Measurements from ENCODE around the gene UTS2R.
A peak's percentile ranks its signal among the peaks of the same experiment; 100 is the strongest.
"Not testable (repeated sequence)": the region's sequence is repeated elsewhere in the genome, so short reads cannot be mapped to it uniquely, and the experiment has no call there.

Gene UTS2R

GRCh38 chr17:82373072-82373452 lies 1.5 kb downstream of the UTS2R start:
- peak overlapping the region; percentile 15 for H3K27ac Mint-ChIP-seq
- H3K9me3 Mint-ChIP-seq, H3K4me3 Mint-ChIP-seq: not testable (repeated sequence)

GRCh38 chr17:82373731-82374625 lies 2.4 kb downstream of the UTS2R start:
- Mint-ChIP-seq H3K9me3 (no peaks in the 10 kb centered on the region), H3K27ac (no peak overlapping the region), H3K36me3 (ENCODE audit: low read depth) (no peaks in the 10 kb centered on the region), H3K4me3 (no peak overlapping the region), H3K4me1 (ENCODE audit: low read depth) (peaks cover 10% of the 10 kb centered on the region), H3K27me3 (ENCODE audit: low read depth) (peaks cover 47% of the 10 kb centered on the region)
- DNase-seq (ENCODE audit: low spot score) = no peak

More at GRCh38 chr17:82373072-82373452, 1.5 kb downstream of the UTS2R start:
- H3K4me1 Mint-ChIP-seq (ENCODE audit: low read depth); DNase-seq (ENCODE audit: low spot score); H3K36me3 Mint-ChIP-seq (ENCODE audit: low read depth): not testable (repeated sequence)
- peaks cover 47% of the 10 kb centered on the region for H3K27me3 Mint-ChIP-seq (ENCODE audit: low read depth)

DNA sequence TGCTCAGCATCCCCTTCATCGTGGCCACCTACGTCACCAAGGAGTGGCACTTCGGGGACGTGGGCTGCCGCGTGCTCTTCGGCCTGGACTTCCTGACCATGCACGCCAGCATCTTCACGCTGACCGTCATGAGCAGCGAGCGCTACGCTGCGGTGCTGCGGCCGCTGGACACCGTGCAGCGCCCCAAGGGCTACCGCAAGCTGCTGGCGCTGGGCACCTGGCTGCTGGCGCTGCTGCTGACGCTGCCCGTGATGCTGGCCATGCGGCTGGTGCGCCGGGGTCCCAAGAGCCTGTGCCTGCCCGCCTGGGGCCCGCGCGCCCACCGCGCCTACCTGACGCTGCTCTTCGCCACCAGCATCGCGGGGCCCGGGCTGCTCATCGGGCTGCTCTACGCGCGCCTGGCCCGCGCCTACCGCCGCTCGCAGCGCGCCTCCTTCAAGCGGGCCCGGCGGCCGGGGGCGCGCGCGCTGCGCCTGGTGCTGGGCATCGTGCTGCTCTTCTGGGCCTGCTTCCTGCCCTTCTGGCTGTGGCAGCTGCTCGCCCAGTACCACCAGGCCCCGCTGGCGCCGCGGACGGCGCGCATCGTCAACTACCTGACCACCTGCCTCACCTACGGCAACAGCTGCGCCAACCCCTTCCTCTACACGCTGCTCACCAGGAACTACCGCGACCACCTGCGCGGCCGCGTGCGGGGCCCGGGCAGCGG lies 3.2 kb downstream of the UTS2R start:
- DNase-seq (ENCODE audit: low spot score) = no peak
- Mint-ChIP-seq H3K4me3 (no peak overlapping the region), H3K9me3 (no peaks in the 10 kb centered on the region), H3K4me1 (ENCODE audit: low read depth) (peaks cover 10% of the 10 kb centered on the region), H3K27ac (no peak overlapping the region), H3K27me3 (ENCODE audit: low read depth) (peaks cover 41% of the 10 kb centered on the region), H3K36me3 (ENCODE audit: low read depth) (no peaks in the 10 kb centered on the region)

- Mint-ChIP-seq H3K4me1 (ENCODE audit: low read depth) (peaks cover 7% of the 10 kb centered on the region), H3K27me3 (ENCODE audit: low read depth) (peaks cover 42% of the 10 kb centered on the region), H3K27ac (no peak overlapping the region)
Observed at GRCh38 chr17:82375359-82376041, 3.9 kb downstream of the UTS2R start.

GRCh38 chr17:82376042-82376730 lies 4.6 kb downstream of the UTS2R start:
- Mint-ChIP-seq H3K4me3 (no peak overlapping the region), H3K36me3 (ENCODE audit: low read depth) (no peaks in the 10 kb centered on the region), H3K9me3 (no peaks in the 10 kb centered on the region), H3K27ac (no peak overlapping the region), H3K27me3 (ENCODE audit: low read depth) (peaks cover 37% of the 10 kb centered on the region), H3K4me1 (ENCODE audit: low read depth) (peaks cover 2% of the 10 kb centered on the region)
- DNase-seq (ENCODE audit: low spot score) = no peak

More at GRCh38 chr17:82375359-82376041, 3.9 kb downstream of the UTS2R start:
- no peak for DNase-seq (ENCODE audit: low spot score)
- Mint-ChIP-seq H3K9me3 (no peaks in the 10 kb centered on the region), H3K36me3 (ENCODE audit: low read depth) (no peaks in the 10 kb centered on the region), H3K4me3 (no peak overlapping the region)

GRCh38 chr17:82377294-82377693 lies 5.7 kb downstream of the UTS2R start:
- not testable (repeated sequence) for DNase-seq (ENCODE audit: low spot score); H3K4me3 Mint-ChIP-seq

DNA sequence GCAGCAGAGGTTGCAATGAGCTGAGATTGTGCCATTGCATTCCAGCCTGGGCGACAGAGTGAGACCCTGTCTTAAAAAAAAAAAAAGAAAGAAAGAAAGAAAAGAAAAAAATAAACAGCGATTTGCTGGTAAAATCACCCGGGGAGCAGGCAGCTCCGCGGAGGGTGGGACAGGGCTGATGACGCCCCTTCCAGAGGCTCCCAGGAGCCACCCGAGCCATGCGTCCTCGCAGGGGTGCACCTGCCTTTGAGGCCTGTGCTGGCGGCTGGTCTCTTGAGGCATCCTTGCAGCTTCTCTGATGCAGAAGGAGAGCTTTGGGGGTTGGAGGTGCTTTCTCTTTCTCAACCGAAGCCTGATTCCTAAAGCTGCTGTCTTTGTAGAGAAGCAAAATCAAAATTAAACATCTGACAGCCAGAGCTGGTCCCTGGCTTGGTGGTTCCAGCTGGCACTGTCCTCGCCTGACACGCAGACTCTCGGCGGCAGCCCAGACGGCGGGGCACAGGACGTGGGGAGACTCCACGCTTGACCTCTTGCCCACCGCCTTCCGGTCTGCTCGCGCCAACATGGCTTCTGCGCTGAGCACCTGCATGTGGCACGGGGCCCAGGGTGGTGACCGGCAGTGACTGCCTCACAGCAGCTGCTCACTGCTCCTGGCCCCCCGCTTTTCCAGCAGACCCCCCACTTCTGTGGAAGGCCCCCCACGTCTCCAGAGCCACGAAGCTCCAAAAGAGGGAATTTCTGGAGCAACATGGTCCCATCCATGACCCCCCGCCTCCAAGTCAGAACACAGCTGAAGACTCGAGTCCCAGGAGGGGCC lies 6.6 kb downstream of the UTS2R start:
- no peaks in the 10 kb centered on the region for H3K4me1 Mint-ChIP-seq (ENCODE audit: low read depth)
- no peaks in the 10 kb centered on the region for H3K9me3 Mint-ChIP-seq
- H3K27ac Mint-ChIP-seq = no peak overlapping the region
- no peak for DNase-seq (ENCODE audit: low spot score)
- H3K4me3 Mint-ChIP-seq = no peak overlapping the region
- H3K36me3 Mint-ChIP-seq (ENCODE audit: low read depth) = no peaks in the 10 kb centered on the region
- H3K27me3 Mint-ChIP-seq (ENCODE audit: low read depth) = peaks cover 27% of the 10 kb centered on the region

More at GRCh38 chr17:82377294-82377693, 5.7 kb downstream of the UTS2R start:
- H3K9me3 Mint-ChIP-seq; H3K27ac Mint-ChIP-seq; H3K4me1 Mint-ChIP-seq (ENCODE audit: low read depth); H3K36me3 Mint-ChIP-seq (ENCODE audit: low read depth): not testable (repeated sequence)
- H3K27me3 Mint-ChIP-seq (ENCODE audit: low read depth) = peaks cover 35% of the 10 kb centered on the region

- Mint-ChIP-seq H3K36me3 (ENCODE audit: low read depth) (no peaks in the 10 kb centered on the region), H3K27ac (no peak overlapping the region), H3K9me3 (no peaks in the 10 kb centered on the region), H3K27me3 (ENCODE audit: low read depth) (peaks cover 21% of the 10 kb centered on the region), H3K4me3 (no peak overlapping the region), H3K4me1 (ENCODE audit: low read depth) (no peaks in the 10 kb centered on the region)
- no peak for DNase-seq (ENCODE audit: low spot score)
Observed at GRCh38 chr17:82378741-82379021, 7.1 kb downstream of the UTS2R start.

DNA sequence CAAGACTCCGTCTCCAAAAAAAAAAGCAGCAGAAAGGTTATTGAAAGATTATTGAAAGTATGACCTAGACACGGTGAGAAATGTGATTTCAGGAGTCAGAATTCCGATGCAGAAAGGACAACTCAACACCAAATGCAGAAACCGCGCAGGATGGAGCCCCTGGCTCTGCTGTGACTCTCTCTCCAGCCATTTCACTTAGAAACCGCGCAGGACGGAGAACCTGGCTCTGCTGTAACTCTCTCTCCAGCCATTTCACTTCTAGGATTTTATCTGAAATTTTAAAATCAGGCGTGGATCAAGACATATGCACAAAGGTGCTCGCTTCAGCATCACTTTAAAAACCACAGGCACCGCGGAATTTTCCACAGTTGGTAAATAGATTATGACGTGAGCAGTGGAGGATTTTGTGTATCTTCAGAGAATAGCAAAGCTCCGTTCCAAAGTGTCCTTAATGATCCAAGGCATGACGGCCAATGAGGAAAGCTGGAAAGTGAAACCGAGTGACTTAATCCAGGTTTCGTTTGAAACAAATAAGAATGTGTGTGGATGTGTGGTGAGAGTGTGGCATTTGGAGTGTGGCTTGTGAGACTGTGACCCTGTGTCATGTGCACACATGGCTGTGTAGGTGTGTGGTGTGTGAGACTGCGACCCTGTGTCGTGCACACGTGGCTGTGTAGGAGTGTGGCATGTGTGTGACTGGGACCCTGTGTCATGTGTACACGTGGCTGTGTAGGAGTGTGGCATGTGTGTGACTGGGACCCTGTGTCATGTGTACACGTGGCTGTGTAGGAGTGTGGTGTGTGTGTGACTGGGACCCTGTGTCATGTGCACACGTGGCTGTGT lies 9.5 kb downstream of the UTS2R start:
- H3K27ac Mint-ChIP-seq = no peak overlapping the region
- H3K27me3 Mint-ChIP-seq (ENCODE audit: low read depth) = peaks cover 15% of the 10 kb centered on the region

DNA sequence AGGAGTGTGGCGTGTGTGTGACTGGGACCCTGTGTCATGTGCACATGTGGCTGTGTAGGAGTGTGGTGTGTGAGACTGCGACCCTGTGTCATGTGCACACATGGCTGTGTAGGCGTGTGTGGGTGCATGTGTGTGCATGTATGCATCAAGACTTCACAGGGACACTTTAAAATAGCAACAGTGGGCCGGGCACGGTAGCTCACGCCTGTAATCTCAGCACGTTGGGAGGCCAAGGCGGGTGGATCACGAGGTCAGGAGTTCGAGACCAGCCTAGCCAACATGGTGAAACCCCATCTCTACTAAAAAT lies 10.1 kb downstream of the UTS2R start:
- H3K4me1 Mint-ChIP-seq (ENCODE audit: low read depth); H3K4me3 Mint-ChIP-seq; H3K9me3 Mint-ChIP-seq; H3K36me3 Mint-ChIP-seq (ENCODE audit: low read depth); H3K27ac Mint-ChIP-seq; DNase-seq (ENCODE audit: low spot score): not testable (repeated sequence)
- H3K27me3 Mint-ChIP-seq (ENCODE audit: low read depth) = peaks cover 12% of the 10 kb centered on the region

More for the DNA sequence above, 9.5 kb downstream of the UTS2R start:
- Mint-ChIP-seq H3K4me1 (ENCODE audit: low read depth) (no peaks in the 10 kb centered on the region), H3K9me3 (no peaks in the 10 kb centered on the region), H3K36me3 (ENCODE audit: low read depth) (no peaks in the 10 kb centered on the region), H3K4me3 (no peak overlapping the region)
- no peak for DNase-seq (ENCODE audit: low spot score)

- not testable (repeated sequence) for H3K36me3 Mint-ChIP-seq (ENCODE audit: low read depth); H3K4me3 Mint-ChIP-seq; H3K9me3 Mint-ChIP-seq; DNase-seq (ENCODE audit: low spot score); H3K27ac Mint-ChIP-seq; H3K4me1 Mint-ChIP-seq (ENCODE audit: low read depth)
- peaks cover 11% of the 10 kb centered on the region for H3K27me3 Mint-ChIP-seq (ENCODE audit: low read depth)
Observed at GRCh38 chr17:82382220-82382932, 10.8 kb downstream of the UTS2R start.

DNA sequence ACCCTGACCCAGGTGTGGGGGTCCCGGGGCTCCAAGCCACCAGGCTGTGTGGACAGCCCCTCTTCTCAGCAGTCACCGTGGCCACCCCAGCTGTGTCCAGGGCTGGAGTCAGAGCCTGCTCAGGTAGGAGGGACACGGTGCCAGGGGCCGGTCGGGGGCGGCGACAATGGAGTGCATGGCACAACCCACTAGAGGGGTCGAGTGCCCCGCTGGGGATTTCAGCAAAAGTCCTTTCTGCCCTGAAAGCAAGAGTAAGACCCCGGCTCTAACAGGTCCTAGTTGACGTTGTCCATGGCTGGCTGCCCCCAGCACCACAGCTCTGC lies 11.3 kb downstream of the UTS2R start:
- no peak overlapping the region for H3K27ac Mint-ChIP-seq
- H3K36me3 Mint-ChIP-seq (ENCODE audit: low read depth) = no peaks in the 10 kb centered on the region
- no peak overlapping the region for H3K4me3 Mint-ChIP-seq
- peaks cover 3% of the 10 kb centered on the region for H3K4me1 Mint-ChIP-seq (ENCODE audit: low read depth)
- H3K9me3 Mint-ChIP-seq = no peaks in the 10 kb centered on the region
- DNase-seq (ENCODE audit: low spot score) = no peak
- H3K27me3 Mint-ChIP-seq (ENCODE audit: low read depth) = peaks cover 15% of the 10 kb centered on the region

Measured in T-helper 2 cell treated with Interferon-gamma antibody and Interleukin-4, amounts not matched to agents 5 μg/mL and 100 μg/mL, for 36 hours (primary cell).